Measurements from ENCODE around the gene AGPAT1.
"Not testable (repeated sequence)": the region's sequence is repeated elsewhere in the genome, so short reads cannot be mapped to it uniquely, and the experiment has no call there.

Gene AGPAT1

GRCh38 chr6:32212076-32212760 lies 36.3 kb upstream of the AGPAT1 start:
- no peaks in the 10 kb centered on the region for H3K27me3 ChIP-seq (ENCODE audit: insufficient read depth, low read length)
- no peaks in the 10 kb centered on the region for H3K4me1 ChIP-seq (ENCODE audit: insufficient read depth, low read length)
- H3K9ac ChIP-seq (ENCODE audit: low read depth, low read length), result no peak overlapping the region
- H3K9me3 ChIP-seq (ENCODE audit: insufficient read depth, low read depth, low read length), result no peaks in the 10 kb centered on the region
- no peak overlapping the region for H3K27ac ChIP-seq (ENCODE audit: low read length)
- H3K4me3 ChIP-seq (ENCODE audit: low read length), result no peak overlapping the region
- H3K36me3 ChIP-seq (ENCODE audit: insufficient read depth, low read depth, low read length), result no peaks in the 10 kb centered on the region

DNA sequence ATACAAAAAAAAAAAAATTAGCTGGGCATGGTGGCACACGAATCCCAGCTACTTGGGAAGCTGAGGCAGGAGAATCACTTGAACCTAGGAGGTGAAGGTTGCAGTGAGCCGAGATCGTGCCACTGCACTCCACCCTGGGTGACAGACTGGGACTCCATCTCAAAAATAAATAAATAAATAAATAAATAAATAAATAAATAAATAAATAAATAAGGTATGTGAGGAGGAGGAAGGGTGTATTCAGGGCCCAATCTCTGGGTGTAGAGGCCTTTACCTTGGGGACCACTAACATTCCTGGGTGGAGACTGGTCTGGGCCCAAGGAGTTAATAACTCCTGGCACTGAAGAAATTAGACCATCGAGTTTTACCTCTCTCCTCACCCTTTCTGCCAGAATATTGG lies 35.5 kb upstream of the AGPAT1 start:
- H3K27me3 ChIP-seq (ENCODE audit: insufficient read depth, low read length); H3K27ac ChIP-seq (ENCODE audit: low read length); H3K36me3 ChIP-seq (ENCODE audit: insufficient read depth, low read depth, low read length); H3K4me1 ChIP-seq (ENCODE audit: insufficient read depth, low read length); H3K9me3 ChIP-seq (ENCODE audit: insufficient read depth, low read depth, low read length); H3K9ac ChIP-seq (ENCODE audit: low read depth, low read length); H3K4me3 ChIP-seq (ENCODE audit: low read length): not testable (repeated sequence)

- H3K4me1 ChIP-seq (ENCODE audit: insufficient read depth, low read length), result no peaks in the 10 kb centered on the region
- H3K9me3 ChIP-seq (ENCODE audit: insufficient read depth, low read depth, low read length), result no peaks in the 10 kb centered on the region
- no peak overlapping the region for H3K27ac ChIP-seq (ENCODE audit: low read length)
- H3K36me3 ChIP-seq (ENCODE audit: insufficient read depth, low read depth, low read length), result no peaks in the 10 kb centered on the region
- no peaks in the 10 kb centered on the region for H3K27me3 ChIP-seq (ENCODE audit: insufficient read depth, low read length)
- H3K4me3 ChIP-seq (ENCODE audit: low read length), result no peak overlapping the region
- no peak overlapping the region for H3K9ac ChIP-seq (ENCODE audit: low read depth, low read length)
These were observed 34.3 kb upstream of the AGPAT1 start for GRCh38 chr6:32210191-32210601.

GRCh38 chr6:32208996-32209395 lies 33.1 kb upstream of the AGPAT1 start:
- no peak overlapping the region for H3K9ac ChIP-seq (ENCODE audit: low read depth, low read length)

GRCh38 chr6:32204268-32204715 lies 28.4 kb upstream of the AGPAT1 start:
- H3K9me3 ChIP-seq (ENCODE audit: insufficient read depth, low read depth, low read length), result no peaks in the 10 kb centered on the region
- H3K27ac ChIP-seq (ENCODE audit: low read length), result no peak overlapping the region
- no peaks in the 10 kb centered on the region for H3K4me1 ChIP-seq (ENCODE audit: insufficient read depth, low read length)
- H3K27me3 ChIP-seq (ENCODE audit: insufficient read depth, low read length), result peaks cover 7% of the 10 kb centered on the region; the same call in 1 of the 2 replicates
- no peak overlapping the region for H3K4me3 ChIP-seq (ENCODE audit: low read length)
- H3K36me3 ChIP-seq (ENCODE audit: insufficient read depth, low read depth, low read length), result no peaks in the 10 kb centered on the region
- no peak overlapping the region for H3K9ac ChIP-seq (ENCODE audit: low read depth, low read length)

More at GRCh38 chr6:32208996-32209395, 33.1 kb upstream of the AGPAT1 start:
- no peak overlapping the region for H3K4me3 ChIP-seq (ENCODE audit: low read length)
- no peak overlapping the region for H3K27ac ChIP-seq (ENCODE audit: low read length)
- no peaks in the 10 kb centered on the region for H3K4me1 ChIP-seq (ENCODE audit: insufficient read depth, low read length)
- H3K36me3 ChIP-seq (ENCODE audit: insufficient read depth, low read depth, low read length), result no peaks in the 10 kb centered on the region
- H3K27me3 ChIP-seq (ENCODE audit: insufficient read depth, low read length), result peaks cover 7% of the 10 kb centered on the region; the same call in 1 of the 2 replicates
- no peaks in the 10 kb centered on the region for H3K9me3 ChIP-seq (ENCODE audit: insufficient read depth, low read depth, low read length)

- no peak overlapping the region for H3K9ac ChIP-seq (ENCODE audit: low read depth, low read length)
- H3K9me3 ChIP-seq (ENCODE audit: insufficient read depth, low read depth, low read length), result no peaks in the 10 kb centered on the region
- H3K27ac ChIP-seq (ENCODE audit: low read length), result no peak overlapping the region
- no peaks in the 10 kb centered on the region for H3K36me3 ChIP-seq (ENCODE audit: insufficient read depth, low read depth, low read length)
- H3K27me3 ChIP-seq (ENCODE audit: insufficient read depth, low read length), result peaks cover 7% of the 10 kb centered on the region; the same call in 1 of the 2 replicates
- H3K4me1 ChIP-seq (ENCODE audit: insufficient read depth, low read length), result no peaks in the 10 kb centered on the region
- no peak overlapping the region for H3K4me3 ChIP-seq (ENCODE audit: low read length)
These were observed 27.8 kb upstream of the AGPAT1 start for GRCh38 chr6:32203426-32204267.

DNA sequence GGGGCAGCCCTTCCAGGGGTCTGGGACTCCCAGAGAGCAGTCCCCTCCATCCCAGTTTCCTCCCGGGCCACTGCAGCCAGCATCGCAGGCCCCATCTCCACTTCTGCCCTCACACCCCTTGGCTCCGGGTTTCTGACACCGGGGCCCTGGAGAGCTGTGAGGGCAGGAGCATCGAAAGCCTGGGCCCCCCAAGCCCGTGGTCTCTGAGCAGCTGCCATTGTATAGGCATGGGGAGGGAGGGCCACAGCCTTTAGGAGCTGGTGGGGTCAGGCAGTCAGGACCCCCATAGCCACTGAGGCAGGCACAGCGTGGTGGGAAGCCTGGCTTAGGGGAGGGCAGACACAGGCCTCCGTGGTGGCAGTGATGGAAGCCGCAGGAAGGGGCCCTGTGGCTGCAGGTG lies 26.3 kb upstream of the AGPAT1 start:
- H3K4me3 ChIP-seq (ENCODE audit: low read length), result no peak overlapping the region
- peaks cover 7% of the 10 kb centered on the region; the same call in 1 of the 2 replicates for H3K27me3 ChIP-seq (ENCODE audit: insufficient read depth, low read length)
- no peaks in the 10 kb centered on the region; the same call in 1 of the 2 replicates for H3K4me1 ChIP-seq (ENCODE audit: insufficient read depth, low read length)
- H3K9me3 ChIP-seq (ENCODE audit: insufficient read depth, low read depth, low read length), result no peaks in the 10 kb centered on the region
- no peak overlapping the region for H3K27ac ChIP-seq (ENCODE audit: low read length)
- no peak overlapping the region for H3K9ac ChIP-seq (ENCODE audit: low read depth, low read length)
- no peaks in the 10 kb centered on the region for H3K36me3 ChIP-seq (ENCODE audit: insufficient read depth, low read depth, low read length)

- no peak overlapping the region for H3K4me3 ChIP-seq (ENCODE audit: low read length)
- no peaks in the 10 kb centered on the region for H3K36me3 ChIP-seq (ENCODE audit: insufficient read depth, low read depth, low read length)
- H3K9ac ChIP-seq (ENCODE audit: low read depth, low read length), result no peak overlapping the region
- H3K9me3 ChIP-seq (ENCODE audit: insufficient read depth, low read depth, low read length), result no peaks in the 10 kb centered on the region
- no peak overlapping the region for H3K27ac ChIP-seq (ENCODE audit: low read length)
- peaks cover 7% of the 10 kb centered on the region; the same call in 1 of the 2 replicates for H3K27me3 ChIP-seq (ENCODE audit: insufficient read depth, low read length)
- peaks cover 5% of the 10 kb centered on the region; the same call in 1 of the 2 replicates for H3K4me1 ChIP-seq (ENCODE audit: insufficient read depth, low read length)
These were observed 25.0 kb upstream of the AGPAT1 start for GRCh38 chr6:32200711-32201475.

DNA sequence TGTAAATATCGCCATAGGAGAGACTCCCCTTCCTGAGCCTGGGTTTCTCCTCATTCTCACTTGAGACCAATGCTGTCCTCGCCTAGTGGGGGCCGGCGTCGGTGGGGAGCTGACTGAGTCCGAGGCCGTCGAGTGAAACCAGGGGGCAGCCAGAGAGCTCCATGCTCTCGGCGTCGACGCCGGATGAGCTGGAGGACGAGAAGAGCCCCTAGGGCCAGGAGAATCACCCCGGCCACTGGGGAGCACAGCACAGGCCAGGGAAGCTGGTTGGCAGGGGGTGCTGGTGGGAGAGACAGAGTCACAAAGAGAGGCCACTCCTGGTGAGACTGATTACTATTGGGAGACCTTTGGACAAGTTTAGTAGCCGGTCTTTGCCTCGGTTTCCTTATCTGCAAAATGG lies 23.0 kb upstream of the AGPAT1 start:
- Histone ChIP-seq H3K4me1 (ENCODE audit: insufficient read depth, low read length) (peaks cover 12% of the 10 kb centered on the region; the same call in 1 of the 2 replicates), H3K36me3 (ENCODE audit: insufficient read depth, low read depth, low read length) (no peaks in the 10 kb centered on the region), H3K4me3 (ENCODE audit: low read length) (no peak overlapping the region), H3K9me3 (ENCODE audit: insufficient read depth, low read depth, low read length) (no peaks in the 10 kb centered on the region), H3K9ac (ENCODE audit: low read depth, low read length) (no peak overlapping the region), H3K27me3 (ENCODE audit: insufficient read depth, low read length) (no peaks in the 10 kb centered on the region), H3K27ac (ENCODE audit: low read length) (no peak overlapping the region)

- H3K4me3 ChIP-seq (ENCODE audit: low read length), result no peak overlapping the region
- H3K9ac ChIP-seq (ENCODE audit: low read depth, low read length), result no peak overlapping the region
- H3K27ac ChIP-seq (ENCODE audit: low read length), result no peak overlapping the region
- H3K36me3 ChIP-seq (ENCODE audit: insufficient read depth, low read depth, low read length), result no peaks in the 10 kb centered on the region
- peaks cover 12% of the 10 kb centered on the region; the same call in 1 of the 2 replicates for H3K4me1 ChIP-seq (ENCODE audit: insufficient read depth, low read length)
- no peaks in the 10 kb centered on the region for H3K27me3 ChIP-seq (ENCODE audit: insufficient read depth, low read length)
- no peaks in the 10 kb centered on the region for H3K9me3 ChIP-seq (ENCODE audit: insufficient read depth, low read depth, low read length)
These were observed 22.4 kb upstream of the AGPAT1 start for GRCh38 chr6:32198345-32198696.
